ENCODE measurements around the gene DAND5. TPM values are rescaled to one million over a fixed set of nuclear protein-coding genes. Genes with fewer than 3 reads are reported as not detected.
A peak's percentile ranks its signal among the peaks of the same experiment; 100 is the strongest.

Gene DAND5
- total RNA-seq, 5 donors from 2014 or later (not counting 1 experiment from before 2014, with no cell fraction given) = not detected

DNA sequence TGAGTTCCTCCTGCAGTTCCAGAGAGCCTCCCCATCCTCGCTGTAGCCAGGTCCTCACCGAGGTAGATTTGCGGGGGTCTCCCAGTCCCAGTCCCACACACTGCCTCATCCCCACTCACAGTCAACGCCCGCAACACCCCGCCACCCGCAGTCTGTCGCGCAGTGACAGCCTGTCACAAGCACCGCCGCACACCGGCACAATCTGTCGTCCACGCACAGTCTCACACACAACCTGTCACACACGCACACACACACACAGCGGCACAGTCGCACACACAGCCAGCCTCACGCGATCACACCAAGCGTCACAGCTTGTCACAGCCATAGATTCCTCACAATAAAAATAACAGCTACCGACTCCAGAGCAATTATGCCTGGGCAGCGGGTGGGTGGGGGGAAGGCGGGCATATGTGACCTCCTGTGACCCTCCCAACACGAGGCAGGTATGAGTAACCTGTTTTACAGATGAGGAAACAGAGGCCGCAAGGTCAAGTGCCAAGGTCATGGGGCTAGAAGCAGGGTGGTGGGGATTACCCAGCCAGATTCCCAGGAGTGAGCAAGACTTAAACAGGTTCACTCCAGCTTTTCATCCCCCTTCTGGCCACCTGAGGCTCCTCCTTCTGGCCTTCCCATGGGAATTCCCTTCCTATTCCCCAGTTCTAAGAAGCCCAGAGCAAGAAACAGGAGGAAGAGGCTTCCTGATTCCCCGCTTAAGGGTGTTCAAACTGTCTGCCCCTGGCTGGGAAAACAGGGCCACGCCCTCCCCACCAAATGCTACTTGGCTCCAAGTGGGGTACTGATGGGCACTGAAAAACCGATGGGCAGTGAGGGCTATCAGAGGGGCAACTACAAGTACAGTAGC is 39.8 kb downstream of the DAND5 start:
- no peak for ATAC-seq (replicated peaks in 1 of 4)
- CTCF ChIA-PET = no interaction called here
- Histone ChIP-seq H3K4me1 (ENCODE audit: control insufficient read depth in 1 of 2, extremely low read depth in 1 of 2, insufficient read depth in 2 of 2, low read length in 2 of 2) (peaks cover 0 to 31% of the 10 kb centered on the region in 2 experiments), H3K9me3 (no peaks in the 10 kb centered on the region), H3K4me3 (ENCODE audit: control insufficient read depth in 1 of 2, extremely low read depth in 1 of 2, low read length in 1 of 2) (no peak overlapping the region), H3K27ac (ENCODE audit: low read length) (no peak overlapping the region), H3K27me3 (replicated peaks in 1 of 2; ENCODE audit: control insufficient read depth in 2 of 2, extremely low read depth in 1 of 2, insufficient read depth in 2 of 2, low read length in 1 of 2) (peaks cover 6 to 78% of the 10 kb centered on the region in 2 experiments), H3K36me3 (ENCODE audit: control insufficient read depth in 2 of 2, extremely low read depth in 1 of 2, insufficient read depth in 1 of 2, low read length in 1 of 2) (no peaks in the 10 kb centered on the region)
- H3K27me3 Mint-ChIP-seq = peaks cover 22 to 56% of the 10 kb centered on the region in 2 donors
- H3K27ac Mint-ChIP-seq = no peak overlapping the region
- H3K36me3 Mint-ChIP-seq = peaks cover 4% of the 10 kb centered on the region
- no peak for DNase-seq
- H3K9me3 Mint-ChIP-seq = no peaks in the 10 kb centered on the region
- POLR2A ChIA-PET = interaction anchor here in 1 of 2 donors (0.5 kb wide), 1 partner anchor 25 kb away, joined by 3 read pairs; no protein-coding TSS in a partner anchor
- no peak overlapping the region for H3K4me3 Mint-ChIP-seq
- peaks cover 16 to 22% (median 22%) of the 10 kb centered on the region in 3 donors for H3K4me1 Mint-ChIP-seq
- 93% methylated on average over 16 of the region's 28 CpGs for WGBS (ENCODE audit: insufficient coverage)

DNA sequence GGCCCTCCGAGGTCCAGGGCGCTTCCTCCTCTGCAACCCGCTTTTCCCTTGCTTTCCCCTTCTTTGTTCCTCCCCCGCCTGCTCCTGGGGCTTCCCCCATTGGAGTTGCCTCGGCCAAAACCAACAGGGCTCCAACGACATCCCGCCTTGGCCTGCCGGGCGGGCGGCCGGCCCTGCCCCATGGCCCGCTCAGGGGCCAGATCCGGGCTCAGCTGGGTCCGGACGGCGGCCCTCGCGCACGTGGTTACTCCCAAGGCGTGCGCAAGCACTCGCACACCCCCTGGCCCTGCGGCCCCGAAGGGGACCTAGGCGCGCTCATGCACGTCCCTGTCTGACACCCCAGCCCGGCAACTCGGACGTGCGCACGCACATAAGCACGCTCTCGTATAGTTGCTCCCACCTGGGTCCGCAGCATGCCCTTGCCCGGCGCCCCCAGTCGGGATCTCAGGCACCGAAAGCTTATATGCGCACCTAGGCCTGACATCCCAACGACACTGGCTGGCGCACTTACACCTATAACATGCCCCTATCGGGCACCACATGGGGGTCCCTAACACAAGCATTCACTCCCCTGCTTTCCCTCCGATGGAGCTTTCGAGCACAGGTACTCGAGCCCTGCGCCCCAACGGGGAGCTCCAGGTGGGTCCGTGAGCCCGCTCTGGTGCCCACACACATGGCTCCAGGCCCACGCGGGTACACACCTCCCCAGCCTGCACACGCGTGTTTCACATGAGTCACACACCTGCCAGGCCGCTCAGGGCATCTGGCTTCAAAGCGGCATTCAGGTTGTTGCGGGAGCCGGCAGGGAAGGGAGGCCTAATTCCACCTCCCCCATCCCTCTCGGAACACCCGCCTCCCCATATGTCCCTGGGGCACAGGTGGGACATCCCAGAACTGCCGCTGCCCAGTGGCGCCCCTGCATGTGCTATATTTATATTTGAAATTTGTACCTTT is 40.9 kb downstream of the DAND5 start:
- Histone ChIP-seq H3K4me1 (ENCODE audit: control insufficient read depth in 1 of 2, extremely low read depth in 1 of 2, insufficient read depth in 2 of 2, low read length in 2 of 2) (peaks cover 0 to 37% of the 10 kb centered on the region in 2 experiments), H3K27ac (ENCODE audit: low read length) (no peak overlapping the region), H3K36me3 (ENCODE audit: control insufficient read depth in 2 of 2, extremely low read depth in 1 of 2, insufficient read depth in 1 of 2, low read length in 1 of 2) (no peaks in the 10 kb centered on the region), H3K9me3 (no peaks in the 10 kb centered on the region), H3K4me3 (ENCODE audit: control insufficient read depth in 1 of 2, extremely low read depth in 1 of 2, low read length in 1 of 2) (no peak overlapping the region), H3K27me3 (replicated peaks in 1 of 2; ENCODE audit: control insufficient read depth in 2 of 2, extremely low read depth in 1 of 2, insufficient read depth in 2 of 2, low read length in 1 of 2) (peaks cover 10 to 89% of the 10 kb centered on the region in 2 experiments)
- 47% methylated on average over 58 of the region's 62 CpGs for WGBS (ENCODE audit: insufficient coverage)
- ChIA-PET POLR2A (no interaction called here), CTCF (no interaction called here)
- no peaks in the 10 kb centered on the region for H3K9me3 Mint-ChIP-seq
- peaks cover 28 to 65% of the 10 kb centered on the region in 2 donors for H3K27me3 Mint-ChIP-seq
- peaks cover 22 to 31% (median 29%) of the 10 kb centered on the region in 3 donors for H3K4me1 Mint-ChIP-seq
- ATAC-seq (replicated peaks in 1 of 4) (no peak), DNase-seq (no peak)
- no peak overlapping the region for H3K4me3 Mint-ChIP-seq
- no peak overlapping the region for H3K27ac Mint-ChIP-seq
- peaks cover 4% of the 10 kb centered on the region for H3K36me3 Mint-ChIP-seq

DNA sequence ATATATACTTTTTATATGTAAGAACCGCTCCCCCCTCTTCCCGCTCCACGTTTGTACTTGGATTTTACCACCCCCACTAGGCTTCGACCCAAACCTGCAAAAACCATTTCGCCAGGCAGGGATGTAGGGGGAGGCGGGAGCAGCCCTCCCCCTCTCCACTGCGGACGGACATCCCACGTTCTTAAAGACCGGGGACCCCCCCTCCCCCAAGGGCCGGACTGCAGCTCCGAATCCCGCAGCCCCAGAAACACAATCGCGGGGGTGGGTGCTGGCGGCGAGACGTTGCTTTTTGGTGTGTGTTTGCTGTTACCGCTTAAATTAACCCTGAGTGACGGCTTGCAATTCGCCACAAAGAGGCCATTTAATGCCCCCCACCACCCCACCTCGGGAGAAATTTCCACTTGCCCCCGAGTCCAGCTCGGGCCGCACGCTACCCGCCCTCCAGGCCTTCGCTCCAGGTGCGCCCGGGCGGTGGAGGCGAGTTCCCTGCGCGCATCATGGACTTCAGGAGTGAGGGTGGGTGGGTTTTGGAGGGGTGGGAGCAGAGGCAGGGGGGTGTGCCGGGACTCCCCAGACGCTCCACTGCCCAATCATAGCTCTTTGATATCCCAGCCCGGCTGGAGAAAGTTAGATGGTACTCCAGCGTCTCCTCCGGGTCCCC is 41.7 kb downstream of the DAND5 start:
- peaks cover 16 to 94% of the 10 kb centered on the region in 2 experiments for H3K27me3 ChIP-seq (replicated peaks in 1 of 2; ENCODE audit: control insufficient read depth in 2 of 2, extremely low read depth in 1 of 2, insufficient read depth in 2 of 2, low read length in 1 of 2)
- Mint-ChIP-seq H3K4me1 (peaks cover 22 to 31% (median 29%) of the 10 kb centered on the region in 3 donors), H3K27ac (no peak overlapping the region), H3K9me3 (no peaks in the 10 kb centered on the region), H3K36me3 (peaks cover 4% of the 10 kb centered on the region), H3K27me3 (peaks cover 30 to 70% of the 10 kb centered on the region in 2 donors), H3K4me3 (peak overlapping the region in 1 of 3 donors; percentile 64)
- H3K27ac ChIP-seq (ENCODE audit: low read length) = no peak overlapping the region
- DNase-seq (no peak), ATAC-seq (replicated peaks in 1 of 4) (no peak)
- ChIA-PET POLR2A (no interaction called here), CTCF (no interaction called here)
- WGBS (ENCODE audit: insufficient coverage) = 25% methylated on average over 3 of the region's 39 CpGs
- H3K4me3 ChIP-seq (ENCODE audit: control insufficient read depth in 1 of 2, extremely low read depth in 1 of 2, low read length in 1 of 2) = no peak overlapping the region
- H3K36me3 ChIP-seq (ENCODE audit: control insufficient read depth in 2 of 2, extremely low read depth in 1 of 2, insufficient read depth in 1 of 2, low read length in 1 of 2) = no peaks in the 10 kb centered on the region
- H3K4me1 ChIP-seq (ENCODE audit: control insufficient read depth in 1 of 2, extremely low read depth in 1 of 2, insufficient read depth in 2 of 2, low read length in 2 of 2) = peaks cover 0 to 37% of the 10 kb centered on the region in 2 experiments
- H3K9me3 ChIP-seq = no peaks in the 10 kb centered on the region

DNA sequence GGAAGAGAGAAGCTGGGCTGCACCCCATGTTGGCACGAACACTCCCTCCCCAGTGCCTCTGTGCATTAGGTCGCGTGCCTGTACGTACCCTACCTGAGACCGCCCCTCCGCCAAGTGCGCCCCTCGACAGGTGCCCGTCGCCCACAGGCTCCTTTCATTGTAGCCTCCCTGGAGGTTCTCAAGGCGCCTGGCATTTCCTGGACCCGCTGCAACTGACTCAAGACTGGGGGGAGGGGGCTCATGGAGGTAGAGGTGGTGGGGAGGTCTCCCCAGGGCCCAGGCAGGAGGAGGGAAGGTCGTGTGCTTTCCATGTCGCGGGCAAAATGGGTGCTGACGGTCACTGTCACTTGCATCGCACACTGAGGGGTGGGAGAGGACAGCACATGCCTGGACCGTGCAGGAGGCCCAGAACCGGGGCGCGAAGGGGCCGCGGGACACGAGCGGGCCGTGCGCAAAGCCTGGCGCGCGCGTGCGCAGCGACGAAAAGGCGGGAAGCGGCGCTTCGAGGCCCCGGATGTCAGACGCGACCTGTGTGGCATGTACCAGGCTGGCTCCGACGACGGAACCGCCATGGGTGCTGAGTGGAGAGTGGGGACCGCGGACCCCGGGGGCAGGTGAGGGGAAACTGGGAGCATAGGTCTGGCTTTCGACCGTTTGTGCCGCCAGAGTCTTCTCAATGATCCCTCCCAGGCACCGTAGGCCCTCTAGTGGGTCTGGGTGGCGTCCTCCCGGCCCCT is 42.4 kb downstream of the DAND5 start:
- Mint-ChIP-seq H3K9me3 (no peaks in the 10 kb centered on the region), H3K27me3 (peaks cover 33 to 76% of the 10 kb centered on the region in 2 donors), H3K4me3 (peak overlapping the region in 2 of 3 donors; percentile 25 to 78), H3K4me1 (peaks cover 22 to 33% (median 29%) of the 10 kb centered on the region in 3 donors), H3K36me3 (peaks cover 4% of the 10 kb centered on the region), H3K27ac (no peak overlapping the region)
- H3K9me3 ChIP-seq = no peaks in the 10 kb centered on the region
- 31% methylated on average over 51 of the region's 54 CpGs for WGBS (ENCODE audit: insufficient coverage)
- ChIA-PET CTCF (no interaction called here), POLR2A (no interaction called here)
- H3K36me3 ChIP-seq (ENCODE audit: control insufficient read depth in 2 of 2, extremely low read depth in 1 of 2, insufficient read depth in 1 of 2, low read length in 1 of 2) = no peaks in the 10 kb centered on the region
- peaks cover 0 to 37% of the 10 kb centered on the region in 2 experiments for H3K4me1 ChIP-seq (ENCODE audit: control insufficient read depth in 1 of 2, extremely low read depth in 1 of 2, insufficient read depth in 2 of 2, low read length in 2 of 2)
- ATAC-seq (replicated peaks in 1 of 4) (peak in 2 of 4 experiments; percentile 9 to 22), DNase-seq (peak in 1 of 35 experiments; percentile 24)
- no peak overlapping the region for H3K27ac ChIP-seq (ENCODE audit: low read length)
- H3K4me3 ChIP-seq (ENCODE audit: control insufficient read depth in 1 of 2, extremely low read depth in 1 of 2, low read length in 1 of 2) = no peak overlapping the region
- peaks cover 19 to 92% of the 10 kb centered on the region in 2 experiments for H3K27me3 ChIP-seq (replicated peaks in 1 of 2; ENCODE audit: control insufficient read depth in 2 of 2, extremely low read depth in 1 of 2, insufficient read depth in 2 of 2, low read length in 1 of 2)

DNA sequence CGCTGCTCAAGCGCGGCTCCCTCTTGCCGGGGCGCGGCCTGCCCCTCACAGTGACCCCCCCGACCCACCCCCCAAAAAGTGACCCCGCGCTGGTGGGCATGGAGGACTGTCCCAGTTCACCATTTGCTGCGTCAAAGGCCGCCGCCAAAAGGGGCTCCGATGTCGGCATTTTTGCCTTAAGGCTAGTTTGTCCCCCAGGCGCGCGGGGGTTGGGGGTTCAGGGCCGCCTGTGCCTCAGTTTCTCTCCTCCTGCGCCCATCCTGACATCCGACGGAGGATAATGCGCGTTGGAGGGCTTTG is 43.0 kb downstream of the DAND5 start:
- Mint-ChIP-seq H3K4me3 (peak overlapping the region; percentile 78 to 82 (median 79)), H3K9me3 (no peaks in the 10 kb centered on the region), H3K4me1 (peaks cover 22 to 34% (median 29%) of the 10 kb centered on the region in 3 donors), H3K36me3 (peaks cover 4% of the 10 kb centered on the region), H3K27me3 (peaks cover 37 to 80% of the 10 kb centered on the region in 2 donors), H3K27ac (no peak overlapping the region)
- DNase-seq (no peak), ATAC-seq (replicated peaks in 1 of 4) (no peak)
- Histone ChIP-seq H3K27me3 (replicated peaks in 1 of 2; ENCODE audit: control insufficient read depth in 2 of 2, extremely low read depth in 1 of 2, insufficient read depth in 2 of 2, low read length in 1 of 2) (peaks cover 24 to 92% of the 10 kb centered on the region in 2 experiments), H3K27ac (ENCODE audit: low read length) (no peak overlapping the region), H3K9me3 (no peaks in the 10 kb centered on the region), H3K4me1 (ENCODE audit: control insufficient read depth in 1 of 2, extremely low read depth in 1 of 2, insufficient read depth in 2 of 2, low read length in 2 of 2) (peaks cover 0 to 37% of the 10 kb centered on the region in 2 experiments), H3K4me3 (ENCODE audit: control insufficient read depth in 1 of 2, extremely low read depth in 1 of 2, low read length in 1 of 2) (peak overlapping the region in 1 of 2 donors; percentile 34), H3K36me3 (ENCODE audit: control insufficient read depth in 2 of 2, extremely low read depth in 1 of 2, insufficient read depth in 1 of 2, low read length in 1 of 2) (no peaks in the 10 kb centered on the region)
- WGBS (ENCODE audit: insufficient coverage) = 13% methylated on average over 15 of the region's 23 CpGs
- CTCF ChIA-PET = no interaction called here
- POLR2A ChIA-PET = no interaction called here
